ENCODE results near the gene SLC44A1.

The SLC44A1 gene

GRCh38 chr9:105435453-105435852 is 191.0 kb downstream of the SLC44A1 start:
- TF ChIP-seq CTCF (IDR thresholded peaks at IDR 0.05): no peak
- Histone ChIP-seq H3K36me3 (no peaks in the 10 kb centered on the region), H3K27me3 (no peaks in the 10 kb centered on the region), H3K4me3 (no peak overlapping the region), H3K9me3 (no peaks in the 10 kb centered on the region), H3K4me1 (no peaks in the 10 kb centered on the region), H3K27ac (no peak overlapping the region)
- intact Hi-C loops (cut with DNase I; ENCODE audit: low total_unique reads): no loop called here
- no peak for DNase-seq

GRCh38 chr9:105436783-105437182 is 192.3 kb downstream of the SLC44A1 start:
- no peak overlapping the region for H3K27ac ChIP-seq
- no peaks in the 10 kb centered on the region for H3K4me1 ChIP-seq
- no peak for TF ChIP-seq CTCF (IDR thresholded peaks at IDR 0.05)
- H3K36me3 ChIP-seq: no peaks in the 10 kb centered on the region
- no peaks in the 10 kb centered on the region for H3K27me3 ChIP-seq
- intact Hi-C loops (cut with DNase I; ENCODE audit: low total_unique reads): no loop called here
- no peaks in the 10 kb centered on the region for H3K9me3 ChIP-seq
- DNase-seq: no peak
- H3K4me3 ChIP-seq: no peak overlapping the region

GRCh38 chr9:105437704-105438103 is 193.3 kb downstream of the SLC44A1 start:
- Histone ChIP-seq H3K9me3 (no peaks in the 10 kb centered on the region), H3K4me1 (no peaks in the 10 kb centered on the region), H3K27ac (no peak overlapping the region), H3K4me3 (no peak overlapping the region), H3K36me3 (no peaks in the 10 kb centered on the region), H3K27me3 (no peaks in the 10 kb centered on the region)
- no peak for TF ChIP-seq CTCF (IDR thresholded peaks at IDR 0.05)
- intact Hi-C loops (cut with DNase I; ENCODE audit: low total_unique reads): no loop called here
- no peak for DNase-seq

GRCh38 chr9:105438141-105438806 is 193.8 kb downstream of the SLC44A1 start:
- Histone ChIP-seq H3K27ac (no peak overlapping the region), H3K9me3 (no peaks in the 10 kb centered on the region), H3K4me3 (no peak overlapping the region), H3K4me1 (no peaks in the 10 kb centered on the region), H3K36me3 (no peaks in the 10 kb centered on the region), H3K27me3 (no peaks in the 10 kb centered on the region)
- intact Hi-C loops (cut with DNase I; ENCODE audit: low total_unique reads): no loop called here
- DNase-seq: no peak
- no peak for TF ChIP-seq CTCF (IDR thresholded peaks at IDR 0.05)

DNA sequence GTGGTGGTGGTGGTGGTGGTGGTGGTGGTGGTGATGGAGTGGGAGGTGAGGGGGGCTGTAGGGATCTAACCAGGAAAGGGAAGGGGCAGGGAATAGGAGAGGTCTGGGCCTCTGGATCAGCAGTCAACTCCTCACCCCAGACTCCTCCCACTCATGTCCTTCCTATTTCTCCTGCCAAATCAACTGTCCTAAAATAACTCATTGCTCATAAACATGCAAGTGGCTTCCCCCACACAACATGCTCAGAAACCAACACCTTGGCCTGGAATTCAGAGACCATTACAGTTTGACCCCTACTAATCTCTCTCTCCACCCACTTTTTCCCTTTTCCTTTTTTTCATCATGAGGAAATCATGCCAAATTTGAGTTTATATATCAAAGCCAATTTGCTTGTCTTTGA is 195.0 kb downstream of the SLC44A1 start:
- no peaks in the 10 kb centered on the region for H3K36me3 ChIP-seq
- H3K4me3 ChIP-seq: no peak overlapping the region
- no peak for TF ChIP-seq CTCF (IDR thresholded peaks at IDR 0.05)
- no peaks in the 10 kb centered on the region for H3K4me1 ChIP-seq
- no peaks in the 10 kb centered on the region for H3K9me3 ChIP-seq
- intact Hi-C loops (cut with DNase I; ENCODE audit: low total_unique reads): no loop called here
- DNase-seq: no peak
- H3K27me3 ChIP-seq: no peaks in the 10 kb centered on the region
- no peak overlapping the region for H3K27ac ChIP-seq
